HUES64 (cell line): ENCODE results near the gene SUPT5H.

Source experiments
- H3K27ac ChIP-seq: 2 replicates; pipeline ENCODE4 v1.7.0; 2013; ENCODE audit warnings: low read depth, low read length, inconsistent platforms
- H3K27me3 ChIP-seq: 2 replicates; pipeline ENCODE4 v1.6.1; 2013; ENCODE audit warnings: mild to moderate bottlenecking, low read length; ENCODE audit not compliant: insufficient read depth
- H3K36me3 ChIP-seq: 2 replicates; pipeline ENCODE4 v1.6.1; 2013; ENCODE audit warnings: mild to moderate bottlenecking, low read length; ENCODE audit not compliant: insufficient read depth
- H3K4me1 ChIP-seq: 2 replicates; pipeline ENCODE4 v1.6.1; 2013; ENCODE audit warnings: mild to moderate bottlenecking, low read length, moderate library complexity; ENCODE audit not compliant: insufficient read depth
- H3K4me3 ChIP-seq: 2 replicates; pipeline ENCODE4 v1.5.1; 2013; ENCODE audit warnings: mild to moderate bottlenecking, low read length, moderate library complexity
- H3K9ac ChIP-seq: 2 replicates; pipeline ENCODE4 v1.6.1; 2013; ENCODE audit warnings: mild to moderate bottlenecking, low read depth, low read length
- H3K9me3 ChIP-seq: 2 replicates; pipeline ENCODE4 v1.6.1; 2013; ENCODE audit warnings: low read depth, low read length; ENCODE audit not compliant: insufficient read depth
- WGBS: fragments of 150-250, 120-280 bp; methylation state at CpG from one replicate; pipeline ENCODE4 v1.1.7; 2013; ENCODE audit warnings: missing lambda C conversion rate; 5-methylcytosine and 5-hydroxymethylcytosine counted together

SUPT5H gene

GRCh38 chr19:39403331-39404312, 41.8 kb upstream of the SUPT5H start:
- Histone ChIP-seq H3K27me3 (no peaks in the 10 kb centered on the region), H3K4me1 (peaks cover 22% of the 10 kb centered on the region), H3K27ac (peak overlapping the region; percentile 98), H3K9ac (peak overlapping the region; percentile 82), H3K36me3 (0 out of 2 replicates have a peak, but pooled peaks cover 2% of the 10 kb centered on the region), H3K4me3 (peak overlapping the region; percentile 67), H3K9me3 (no peaks in the 10 kb centered on the region)
- WGBS: 2% methylated on average over 43 of the region's 43 CpGs

DNA sequence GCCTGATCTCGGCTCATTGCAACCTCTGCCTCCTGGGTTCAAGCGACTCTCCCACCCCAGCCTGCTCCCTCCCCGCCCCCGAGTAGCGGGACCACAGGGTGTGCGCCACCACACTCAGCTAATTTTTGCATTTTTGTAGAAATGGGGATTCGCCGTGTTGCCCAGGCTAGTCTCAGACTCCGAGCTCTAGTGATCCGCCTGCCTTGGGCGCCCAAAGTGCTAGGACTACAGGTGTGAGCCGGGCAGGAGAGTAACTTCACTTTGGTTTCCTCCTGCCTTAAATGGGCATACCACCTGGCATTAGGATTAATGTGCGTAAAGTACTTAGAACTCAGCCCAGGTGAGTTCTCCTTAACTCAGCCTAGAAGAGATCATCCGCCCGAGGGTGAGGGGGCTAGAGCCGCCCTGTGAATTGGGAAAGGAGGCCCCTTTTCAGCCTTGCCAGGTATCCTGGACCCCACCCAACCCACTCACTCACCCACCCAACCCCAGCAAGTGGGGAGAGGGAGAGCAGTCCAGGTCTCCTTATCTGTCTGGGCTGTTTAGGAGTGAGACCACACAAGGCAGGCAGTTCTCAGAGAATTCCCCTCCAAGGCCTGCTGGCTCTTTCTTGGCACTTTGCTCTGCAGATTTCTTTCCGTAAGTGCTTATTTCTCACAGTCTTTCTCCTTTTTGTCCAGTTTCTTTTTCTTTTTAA, 40.0 kb upstream of the SUPT5H start:
- H3K9ac ChIP-seq: no peak overlapping the region
- H3K27me3 ChIP-seq: no peaks in the 10 kb centered on the region
- H3K27ac ChIP-seq: peak overlapping the region; percentile 38; the same call in 1 of the 2 replicates
- H3K36me3 ChIP-seq: no peaks in the 10 kb centered on the region
- peak overlapping the region; percentile 97; the same call in 1 of the 2 replicates for H3K4me3 ChIP-seq
- H3K4me1 ChIP-seq: peaks cover 30% of the 10 kb centered on the region
- H3K9me3 ChIP-seq: no peaks in the 10 kb centered on the region
- WGBS: 90% methylated on average over 16 of the region's 17 CpGs

- peak overlapping the region; percentile 41; the same call in 1 of the 2 replicates for H3K27ac ChIP-seq
- WGBS: 18% methylated on average over 21 of the region's 22 CpGs
Measured at GRCh38 chr19:39405958-39406655, 39.3 kb upstream of the SUPT5H start.

DNA sequence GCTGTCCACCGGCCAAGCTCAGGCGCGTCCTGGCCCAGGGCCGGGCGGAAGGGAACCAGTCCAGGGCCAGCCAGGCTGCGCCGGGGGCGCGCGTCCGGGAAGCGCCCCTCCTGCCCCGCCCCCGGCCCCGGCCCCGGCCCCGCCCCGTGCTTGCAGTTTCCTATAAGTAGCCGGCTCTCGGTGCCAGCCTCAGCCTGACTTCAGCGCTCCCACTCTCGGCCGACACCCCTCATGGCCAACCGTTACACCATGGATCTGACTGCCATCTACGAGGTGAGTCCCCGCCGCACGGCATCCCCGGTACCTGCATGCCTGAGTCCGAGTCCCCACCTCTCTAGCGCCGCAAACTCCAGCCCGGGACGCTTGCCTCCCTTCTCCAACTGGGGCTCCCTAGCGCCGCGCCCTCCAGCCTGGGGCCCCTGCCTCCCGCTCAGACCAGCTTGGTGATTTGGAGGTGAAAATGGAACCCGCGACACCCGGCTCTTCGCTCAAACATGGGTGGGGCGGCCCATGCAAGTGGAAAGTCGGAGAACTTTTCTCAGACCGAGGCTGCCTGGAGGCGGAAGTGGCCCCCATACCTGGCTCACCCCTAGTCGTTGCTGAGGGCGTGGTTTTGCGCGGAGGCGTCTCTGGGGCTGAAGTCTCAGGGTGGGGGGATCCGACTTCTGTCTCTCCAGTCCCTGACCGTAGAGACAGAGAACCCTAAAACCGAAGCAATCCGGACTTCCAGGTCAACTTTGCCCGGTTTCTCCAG, 38.5 kb upstream of the SUPT5H start, which contains the start of gene ZFP36:
TSS of gene ZFP36 (plus strand) at position 192 of the 754 bp plus-strand sequence. CDS start at position 250, 58 bp downstream.
- Histone ChIP-seq H3K36me3 (no peaks in the 10 kb centered on the region), H3K9ac (peak within 1 kb of the TSS; percentile 81), H3K4me3 (peak within 1 kb of the TSS; percentile 97), H3K27ac (peak within 1 kb of the TSS; percentile 83; the same call in 1 of the 2 replicates), H3K9me3 (no peaks in the 10 kb centered on the region), H3K27me3 (no peaks in the 10 kb centered on the region), H3K4me1 (peaks cover 38% of the 10 kb centered on the region)
- WGBS: under 1% methylated on average over 56 of the region's 56 CpGs

More at GRCh38 chr19:39405958-39406655, 39.3 kb upstream of the SUPT5H start:
- H3K4me3 ChIP-seq: peak overlapping the region; percentile 97
- H3K27me3 ChIP-seq: no peaks in the 10 kb centered on the region
- no peak overlapping the region for H3K9ac ChIP-seq
- peaks cover 37% of the 10 kb centered on the region for H3K4me1 ChIP-seq
- H3K9me3 ChIP-seq: no peaks in the 10 kb centered on the region
- no peaks in the 10 kb centered on the region for H3K36me3 ChIP-seq

- peak overlapping the region; percentile 81 for H3K9ac ChIP-seq
- peaks cover 33% of the 10 kb centered on the region for H3K4me1 ChIP-seq
- peak overlapping the region; percentile 97 for H3K4me3 ChIP-seq
- H3K27me3 ChIP-seq: no peaks in the 10 kb centered on the region
- WGBS: 21% methylated on average over 14 of the region's 14 CpGs
- no peaks in the 10 kb centered on the region for H3K36me3 ChIP-seq
- 0 out of 2 replicates have a peak overlapping the region, but pooled peaks have one; percentile 83 for H3K27ac ChIP-seq
- no peaks in the 10 kb centered on the region for H3K9me3 ChIP-seq
Measured at GRCh38 chr19:39407410-39407659, 38.0 kb upstream of the SUPT5H start.

DNA sequence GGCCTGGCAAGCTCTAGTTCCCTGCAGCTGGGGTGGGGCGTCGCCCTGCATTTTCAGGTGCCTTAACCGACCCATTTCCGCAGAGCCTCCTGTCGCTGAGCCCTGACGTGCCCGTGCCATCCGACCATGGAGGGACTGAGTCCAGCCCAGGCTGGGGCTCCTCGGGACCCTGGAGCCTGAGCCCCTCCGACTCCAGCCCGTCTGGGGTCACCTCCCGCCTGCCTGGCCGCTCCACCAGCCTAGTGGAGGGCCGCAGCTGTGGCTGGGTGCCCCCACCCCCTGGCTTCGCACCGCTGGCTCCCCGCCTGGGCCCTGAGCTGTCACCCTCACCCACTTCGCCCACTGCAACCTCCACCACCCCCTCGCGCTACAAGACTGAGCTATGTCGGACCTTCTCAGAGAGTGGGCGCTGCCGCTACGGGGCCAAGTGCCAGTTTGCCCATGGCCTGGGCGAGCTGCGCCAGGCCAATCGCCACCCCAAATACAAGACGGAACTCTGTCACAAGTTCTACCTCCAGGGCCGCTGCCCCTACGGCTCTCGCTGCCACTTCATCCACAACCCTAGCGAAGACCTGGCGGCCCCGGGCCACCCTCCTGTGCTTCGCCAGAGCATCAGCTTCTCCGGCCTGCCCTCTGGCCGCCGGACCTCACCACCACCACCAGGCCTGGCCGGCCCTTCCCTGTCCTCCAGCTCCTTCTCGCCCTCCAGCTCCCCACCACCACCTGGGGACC, 37.6 kb upstream of the SUPT5H start:
- Histone ChIP-seq H3K4me3 (peak overlapping the region; percentile 97), H3K9ac (no peak overlapping the region), H3K36me3 (no peaks in the 10 kb centered on the region), H3K9me3 (no peaks in the 10 kb centered on the region), H3K4me1 (peaks cover 33% of the 10 kb centered on the region), H3K27ac (no peak overlapping the region; the same call in 1 of the 2 replicates), H3K27me3 (no peaks in the 10 kb centered on the region)
- WGBS: 73% methylated on average over 40 of the region's 40 CpGs

GRCh38 chr19:39408392-39409207, 36.8 kb upstream of the SUPT5H start:
- WGBS: 86% methylated on average over 16 of the region's 20 CpGs
- Histone ChIP-seq H3K9me3 (no peaks in the 10 kb centered on the region), H3K36me3 (no peaks in the 10 kb centered on the region), H3K4me1 (peaks cover 33% of the 10 kb centered on the region), H3K27me3 (no peaks in the 10 kb centered on the region), H3K9ac (no peak overlapping the region), H3K27ac (peak overlapping the region; percentile 48; the same call in 1 of the 2 replicates), H3K4me3 (peak overlapping the region; percentile 87)

- WGBS: under 1% methylated on average over 49 of the region's 52 CpGs
Measured at GRCh38 chr19:39409208-39410016, 36.0 kb upstream of the SUPT5H start.

More at GRCh38 chr19:39409208-39410016, 36.0 kb upstream of the SUPT5H start:
- peak overlapping the region; percentile 90 for H3K9ac ChIP-seq
- no peaks in the 10 kb centered on the region for H3K36me3 ChIP-seq
- H3K27ac ChIP-seq: peak overlapping the region; percentile 97
- H3K27me3 ChIP-seq: no peaks in the 10 kb centered on the region
- peak overlapping the region; percentile 87 for H3K4me3 ChIP-seq
- peaks cover 35% of the 10 kb centered on the region for H3K4me1 ChIP-seq
- H3K9me3 ChIP-seq: no peaks in the 10 kb centered on the region
